CD4-positive, alpha-beta T cell treated with Interleukin-4 for 1 hour (primary cell): ENCODE data around the gene GOLGA8B.
"Not testable (repeated sequence)": the region's sequence is repeated elsewhere in the genome, so short reads cannot be mapped to it uniquely, and the experiment has no call there.

Experiments
- DNase-seq, 2 donors: peaks; one replicate each; pipeline ENCODE4 v3.0.0-alpha.2; 2020 to 2022

Gene GOLGA8B

DNA sequence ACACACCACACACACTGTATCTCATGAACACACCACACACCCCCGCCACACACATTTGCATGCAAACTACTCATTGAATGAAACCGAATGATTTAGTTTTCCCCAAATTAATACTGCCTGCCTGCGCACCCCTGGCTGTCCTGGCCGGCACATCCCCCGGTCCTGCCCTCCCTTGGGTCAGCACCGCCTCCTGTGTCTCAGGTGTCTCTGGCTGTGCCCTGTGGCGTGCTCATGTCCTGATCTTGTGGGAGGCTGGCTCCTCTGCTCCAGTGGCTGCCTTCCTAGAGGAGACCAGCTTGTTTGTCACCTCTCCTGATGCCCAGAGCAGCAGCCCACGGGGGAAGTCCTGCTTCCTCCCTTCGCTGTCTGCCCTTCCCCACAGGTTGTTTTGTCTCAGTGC lies 28.7 kb downstream of the GOLGA8B start:
- DNase-seq: not testable (repeated sequence)

DNA sequence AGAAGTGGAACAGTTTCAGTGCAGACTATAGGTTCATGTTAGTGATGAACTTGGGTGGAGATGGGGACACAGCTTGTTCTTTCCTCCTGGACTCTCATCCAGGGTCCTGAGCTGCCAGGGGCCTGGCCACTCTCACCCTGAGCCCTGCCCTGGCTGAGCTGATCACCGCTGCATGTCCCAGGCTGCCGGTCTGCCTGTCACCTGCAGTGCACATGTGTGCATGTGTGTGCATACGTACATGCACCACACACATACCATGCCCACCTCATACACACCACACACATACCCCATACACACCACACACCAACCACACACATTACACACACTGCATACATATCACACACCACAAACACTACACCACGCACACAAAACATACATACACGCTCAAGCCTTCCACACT lies 29.3 kb downstream of the GOLGA8B start:
- not testable (repeated sequence) for DNase-seq

DNA sequence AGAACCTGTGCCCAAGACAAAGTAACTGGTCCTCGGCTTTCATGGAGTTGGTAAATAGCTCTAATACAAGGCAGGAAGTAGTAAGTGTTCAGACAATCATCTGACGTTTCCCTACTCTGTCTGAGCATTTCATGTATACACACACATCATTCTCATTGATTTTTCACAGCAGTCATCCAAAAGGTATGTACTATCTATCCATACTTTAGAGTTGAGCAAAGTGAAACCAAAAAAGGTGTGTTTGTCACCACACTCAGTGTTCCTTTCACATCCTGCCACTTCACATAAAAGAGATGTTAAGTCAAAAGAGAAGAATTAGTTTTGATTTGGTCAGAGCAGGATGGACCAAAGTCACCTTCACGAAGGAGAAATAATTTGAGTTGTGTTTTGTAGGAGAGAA lies 33.3 kb downstream of the GOLGA8B start:
- not testable (repeated sequence) for DNase-seq

DNA sequence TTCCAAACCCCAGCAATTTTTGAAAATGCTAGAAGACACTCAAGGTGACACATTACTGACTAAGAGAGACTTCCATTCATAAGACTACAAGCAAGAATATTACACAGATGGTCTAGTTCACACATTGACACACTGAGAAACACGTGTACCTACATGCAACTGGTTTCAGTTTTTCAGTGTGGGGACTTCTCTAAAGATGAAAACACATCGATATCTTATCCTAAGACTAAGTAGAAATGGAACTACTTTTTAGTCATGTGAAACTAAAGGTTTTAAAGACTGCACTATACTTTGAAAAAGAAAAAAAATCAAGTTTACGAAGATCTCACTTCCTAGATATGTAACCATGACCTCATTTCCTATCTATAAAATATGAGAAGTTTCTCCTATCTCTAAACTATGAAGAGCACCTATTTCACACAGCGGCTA lies 34.1 kb downstream of the GOLGA8B start:
- not testable (repeated sequence) for DNase-seq

DNA sequence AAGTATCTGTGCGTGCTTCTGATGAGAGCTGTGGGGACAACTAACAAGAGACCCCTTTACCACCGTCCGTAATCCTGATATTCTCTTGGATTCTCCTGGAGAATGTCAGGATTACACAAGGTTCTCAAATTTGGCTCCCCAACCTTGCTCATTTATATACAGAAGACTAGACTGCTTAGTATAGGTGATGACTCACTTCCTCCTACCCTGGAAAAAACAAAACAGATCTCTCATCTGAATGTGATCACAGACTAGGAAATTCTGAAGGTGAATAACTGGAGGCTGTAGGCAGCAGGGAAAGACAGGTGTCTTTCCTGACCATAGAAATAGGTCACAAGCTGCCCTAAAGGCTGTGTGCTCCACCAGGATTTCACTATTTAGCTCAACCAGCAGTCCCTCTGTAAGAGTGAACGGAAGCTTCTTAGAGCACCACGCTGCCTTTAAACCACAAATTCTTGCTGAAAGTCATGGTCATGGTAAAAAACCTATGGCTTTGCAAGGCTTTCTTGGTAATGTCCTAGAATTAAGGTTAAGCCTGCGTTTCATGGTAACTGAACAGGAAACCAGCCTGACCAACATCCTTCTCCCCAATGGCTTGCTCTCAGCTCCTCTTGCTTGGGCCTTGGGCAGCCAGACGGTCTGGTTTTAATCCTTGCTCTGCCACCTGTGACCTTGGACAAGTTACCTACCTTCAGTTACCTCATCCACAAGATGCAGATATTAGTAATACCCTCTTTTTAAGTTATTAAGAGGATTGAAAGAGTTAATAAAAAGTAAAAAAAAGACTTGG lies 39.4 kb downstream of the GOLGA8B start:
- DNase-seq: not testable (repeated sequence)

DNA sequence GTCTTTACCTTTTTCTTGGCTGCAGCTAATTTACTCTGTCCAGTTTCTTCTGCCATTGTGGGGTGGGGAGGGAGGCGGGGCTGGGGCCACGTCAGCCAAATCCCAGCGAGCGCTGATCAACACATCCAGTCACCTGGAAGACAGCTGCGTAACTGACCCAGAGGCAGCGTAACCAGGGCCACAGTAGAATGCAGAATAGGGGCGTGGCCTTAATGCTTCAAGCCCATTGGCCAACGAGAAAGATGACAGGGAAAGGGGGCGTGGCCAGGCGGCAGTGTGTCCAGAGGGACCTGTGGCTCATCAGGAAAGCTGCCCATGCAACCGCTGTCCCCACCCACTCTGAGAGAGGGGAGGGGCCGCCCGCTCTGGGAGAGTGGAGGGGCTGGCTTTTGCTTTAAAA lies 47.6 kb downstream of the GOLGA8B start:
- DNase-seq: not testable (repeated sequence)
